SK-N-SH (cell line): ENCODE measurements around the gene FOXK1. TPM values are rescaled to one million over a fixed set of nuclear protein-coding genes. Genes with fewer than 3 reads are reported as not detected.

ENCODE experiments used
- CTCF ChIA-PET: fragments of 300-600, 350-600 bp; formaldehyde crosslinking; extraction: SDS; loops from one replicate; lab custom pipeline; 2021; lab: Yijun Ruan, JAX
- POLR2A ChIA-PET: fragments of 350-600 bp; sonication (Branson Sonifier 250); formaldehyde crosslinking; extraction: SDS; loops from one replicate; lab custom pipeline; 2020; ENCODE audit warnings: antibody characterized with exemption, inconsistent platforms; lab: Yijun Ruan, JAX
- DNase-seq: peaks from one replicate; pipeline ENCODE4 v3.0.0; 2012
- H2AFZ ChIP-seq: fragments of 200-600 bp; sonication (generic); 2 replicates; pipeline ENCODE4 v1.8.1; 2016; ENCODE audit warnings: antibody characterized with exemption, mild to moderate bottlenecking, low read depth
- H3F3A ChIP-seq: fragments of 200-600 bp; sonication (generic); replicated peaks from 2 replicates; pipeline ENCODE3; 2016; ENCODE audit warnings: antibody characterized with exemption, mild to moderate bottlenecking; ENCODE audit not compliant: insufficient read depth
- H3K27ac ChIP-seq, 2 experiments: fragments of 200-500 bp in 1 of 2; fragments of 200-600 bp in 1 of 2; sonication (Bioruptor generic) in 1 of 2; sonication (generic), shearing (Covaris generic) in 1 of 2; 2 replicates each; pipeline versions ENCODE4 v1.5.1 to v1.6.1; 2014 to 2016; ENCODE audit warnings: low read depth in 2 of 2, inconsistent platforms in 1 of 2, low read length in 1 of 2, mild to moderate bottlenecking in 1 of 2, mixed read lengths in 1 of 2
- H3K27me3 ChIP-seq: fragments of 200-600 bp; sonication (generic), shearing (Covaris generic); 2 replicates; pipeline ENCODE4 v1.6.1; 2016; ENCODE audit warnings: mixed run types; ENCODE audit not compliant: insufficient read depth
- H3K36me3 ChIP-seq, 2 experiments: fragments of 200-500 bp in 1 of 2; fragments of 200-600 bp in 1 of 2; sonication (Bioruptor generic) in 1 of 2; sonication (generic) in 1 of 2; replicated peaks in 1 of 2; 2 replicates each; pipeline versions ENCODE3 to v1.5.1; 2014 to 2016; ENCODE audit warnings: low read length in 1 of 2, mild to moderate bottlenecking in 1 of 2; ENCODE audit not compliant: insufficient read depth in 2 of 2, control insufficient read depth in 1 of 2
- H3K4me1 ChIP-seq, 2 experiments: fragments of 200-500 bp in 1 of 2; fragments of 200-600 bp in 1 of 2; sonication (Bioruptor generic) in 1 of 2; sonication (generic), shearing (Covaris generic) in 1 of 2; 2 replicates each; pipeline versions ENCODE4 v1.5.1 to v1.6.1; 2014 to 2016; ENCODE audit warnings: low read depth in 1 of 2, low read length in 1 of 2, mixed run types in 1 of 2; ENCODE audit not compliant: insufficient read depth in 2 of 2, control insufficient read depth in 1 of 2
- H3K4me2 ChIP-seq: fragments of 200-600 bp; sonication (generic), shearing (Covaris generic); 2 replicates; pipeline ENCODE4 v1.6.1; 2017; ENCODE audit warnings: mixed run types
- H3K4me3 ChIP-seq, 2 experiments: fragments of 200-500 bp in 1 of 2; fragments of 200-600 bp in 1 of 2; sonication (Bioruptor generic) in 1 of 2; sonication (generic), shearing (Covaris generic) in 1 of 2; 2 replicates each; pipeline versions ENCODE4 v1.5.1 to v1.8.1; 2014 to 2016; ENCODE audit warnings: low read depth in 2 of 2, inconsistent platforms in 1 of 2, low read length in 1 of 2, mild to moderate bottlenecking in 1 of 2, mixed read lengths in 1 of 2, moderate library complexity in 1 of 2
- H3K79me2 ChIP-seq: fragments of 200-600 bp; sonication (generic); 2 replicates; pipeline ENCODE4 v1.8.1; 2017; ENCODE audit warnings: mild to moderate bottlenecking; ENCODE audit not compliant: insufficient read depth
- H3K9ac ChIP-seq: fragments of 200-600 bp; sonication (generic); 2 replicates; pipeline ENCODE4 v1.6.1; 2017; ENCODE audit warnings: mixed run types
- H3K9me2 ChIP-seq: fragments of 200-600 bp; sonication (generic); 2 replicates; pipeline ENCODE4 v1.6.1; 2017; ENCODE audit warnings: mixed run types
- H3K9me3 ChIP-seq: fragments of 200-600 bp; sonication (generic); 2 replicates; pipeline ENCODE4 v1.6.1; 2017; ENCODE audit warnings: mixed run types, mild to moderate bottlenecking, moderate library complexity
- H4K20me1 ChIP-seq: fragments of 200-600 bp; sonication (generic); 2 replicates; pipeline ENCODE4 v1.6.1; 2017; ENCODE audit warnings: mild to moderate bottlenecking, mixed run types; ENCODE audit not compliant: insufficient read depth
- EP300 ChIP-seq, 2 experiments: IDR thresholded peaks; 2 replicates each; pipeline versions ENCODE4 v1.4.0 to v1.6.1; 2012; ENCODE audit warnings: borderline replicate concordance in 1 of 2, low read depth in 1 of 2, low read length in 1 of 2
- EZH2phosphoT487 ChIP-seq: fragments of 200-600 bp; sonication (generic); IDR thresholded peaks from 2 replicates; pipeline ENCODE4 v1.6.1; 2017; ENCODE audit warnings: low read depth, mixed run types, mild to moderate bottlenecking, antibody characterized with exemption, moderate library complexity, borderline replicate concordance
- WGBS: methylation state at CpG from one replicate; pipeline ENCODE4 v1.1.6; 2017; ENCODE audit warnings: low lambda C conversion rate; 5-methylcytosine and 5-hydroxymethylcytosine counted together
- polyA plus RNA-seq, 3 experiments: library from polyadenylated mRNA; depleted of rRNA; stranded (reverse); fragments of >200 nt; gene quantifications; 2 replicates each; pipeline ENCODE4 v1.2.3, GENCODE V29; 2012
- TF ChIP-seq, protein P1 (sequence below): IDR thresholded peaks from 2 replicates; pipeline ENCODE4 v1.4.0; 2012; ENCODE audit warnings: low read depth, borderline replicate concordance
- TF ChIP-seq, protein P2 (sequence below): IDR thresholded peaks from 2 replicates; pipeline ENCODE4; 2012
- TF ChIP-seq, protein P3 (sequence below): fragments of 200-600 bp; sonication (generic); IDR thresholded peaks from 2 replicates; pipeline ENCODE4 v1.6.1; 2017; ENCODE audit warnings: antibody characterized with exemption, mild to moderate bottlenecking, moderate library complexity
- TF ChIP-seq, protein P4 (sequence below): fragments of 150-350 bp; IDR thresholded peaks from 2 replicates; pipeline ENCODE4 v1.6.1; 2016; ENCODE audit warnings: mild to moderate bottlenecking, low read depth, low read length
- TF ChIP-seq, protein P5 (sequence below): IDR thresholded peaks from 2 replicates; pipeline ENCODE4 v1.4.0; 2012; ENCODE audit warnings: low read depth

Gene FOXK1
- polyA plus RNA-seq, 1 of the 3 experiments (the other 2 are of a cell fraction), result 4.7 TPM

DNA sequence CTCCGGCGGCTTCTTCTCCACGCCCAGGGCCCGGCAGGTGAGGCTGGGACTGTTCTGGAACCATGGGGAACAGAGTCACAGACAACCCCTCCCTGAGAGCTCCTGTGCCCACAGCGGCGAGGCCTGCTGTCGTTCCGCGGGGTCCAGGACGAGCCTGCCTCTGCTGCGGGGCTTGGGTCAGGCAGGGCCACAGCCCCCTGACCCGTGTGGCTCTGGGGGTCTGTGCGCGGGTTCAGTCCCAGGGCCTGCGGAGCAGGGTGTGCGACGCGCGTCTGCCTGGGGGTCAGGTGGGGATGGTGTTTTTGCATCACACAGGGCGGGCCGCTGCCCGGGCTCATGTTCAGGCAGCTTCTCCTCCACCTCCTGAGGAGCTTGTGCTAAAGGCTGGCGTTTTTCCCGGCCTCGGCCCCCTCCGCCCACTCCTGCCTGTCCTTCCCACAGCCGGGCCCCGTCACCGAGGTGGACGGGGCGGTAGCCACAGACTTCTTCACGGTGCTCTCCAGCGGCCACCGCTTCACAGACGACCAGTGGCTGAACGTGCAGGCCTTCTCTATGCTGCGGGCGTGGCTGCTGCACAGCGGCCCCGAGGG is 101.8 kb downstream of the FOXK1 start:
- H3F3A ChIP-seq, result no peaks in the 10 kb centered on the region
- H3K4me2 ChIP-seq, result no peak overlapping the region
- no peaks in the 10 kb centered on the region for H3K9me2 ChIP-seq
- H3K27ac ChIP-seq, result no peak overlapping the region
- H3K4me3 ChIP-seq, result no peak overlapping the region
- TF ChIP-seq, protein P1, sequence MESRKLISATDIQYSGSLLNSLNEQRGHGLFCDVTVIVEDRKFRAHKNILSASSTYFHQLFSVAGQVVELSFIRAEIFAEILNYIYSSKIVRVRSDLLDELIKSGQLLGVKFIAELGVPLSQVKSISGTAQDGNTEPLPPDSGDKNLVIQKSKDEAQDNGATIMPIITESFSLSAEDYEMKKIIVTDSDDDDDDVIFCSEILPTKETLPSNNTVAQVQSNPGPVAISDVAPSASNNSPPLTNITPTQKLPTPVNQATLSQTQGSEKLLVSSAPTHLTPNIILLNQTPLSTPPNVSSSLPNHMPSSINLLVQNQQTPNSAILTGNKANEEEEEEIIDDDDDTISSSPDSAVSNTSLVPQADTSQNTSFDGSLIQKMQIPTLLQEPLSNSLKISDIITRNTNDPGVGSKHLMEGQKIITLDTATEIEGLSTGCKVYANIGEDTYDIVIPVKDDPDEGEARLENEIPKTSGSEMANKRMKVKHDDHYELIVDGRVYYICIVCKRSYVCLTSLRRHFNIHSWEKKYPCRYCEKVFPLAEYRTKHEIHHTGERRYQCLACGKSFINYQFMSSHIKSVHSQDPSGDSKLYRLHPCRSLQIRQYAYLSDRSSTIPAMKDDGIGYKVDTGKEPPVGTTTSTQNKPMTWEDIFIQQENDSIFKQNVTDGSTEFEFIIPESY, result no peak
- H4K20me1 ChIP-seq, result peaks cover 23% of the 10 kb centered on the region; the same call in 1 of the 2 replicates
- peaks cover 22% of the 10 kb centered on the region for H3K79me2 ChIP-seq
- no peak for DNase-seq
- no peaks in the 10 kb centered on the region for H3K4me1 ChIP-seq
- H3K27me3 ChIP-seq, result no peaks in the 10 kb centered on the region
- no peaks in the 10 kb centered on the region for H3K9me3 ChIP-seq
- H3K36me3 ChIP-seq, result peaks cover 16 to 74% of the 10 kb centered on the region in 2 experiments
- CTCF ChIA-PET, result interaction anchor here (0.6 to 9.2 kb wide), 2 partner anchors 15 to 65 kb away, joined by 3 to 63 read pairs; no protein-coding TSS in a partner anchor
- no peak overlapping the region for H2AFZ ChIP-seq
- H3K9ac ChIP-seq, result no peak overlapping the region
- 94% methylated on average over 25 of the region's 40 CpGs for WGBS
- POLR2A ChIA-PET, result interaction anchor here (2.8 kb wide), 1 partner anchor 8 kb away, joined by 9 read pairs; the partner anchor contains the start of gene AP5Z1

DNA sequence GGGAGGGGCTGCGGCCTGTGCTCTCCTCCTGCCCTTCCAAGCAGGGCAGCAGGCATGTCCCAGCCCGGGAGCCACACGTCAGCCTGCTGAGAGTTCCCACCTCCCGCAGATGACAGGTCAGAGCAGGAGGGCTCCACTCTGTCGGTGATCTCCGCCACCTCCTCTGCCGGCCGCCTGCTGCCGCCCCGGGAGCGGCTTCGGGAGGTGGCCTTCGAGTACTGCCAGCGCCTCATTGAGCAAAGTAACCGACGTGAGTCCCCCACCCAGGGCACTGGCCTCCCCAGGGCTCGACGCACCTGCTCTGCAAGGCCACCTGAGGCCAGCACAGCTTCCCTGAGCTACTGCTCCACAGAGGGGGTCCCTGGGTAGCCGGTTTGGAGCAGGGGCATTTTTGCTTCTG is 102.7 kb downstream of the FOXK1 start:
- Histone ChIP-seq H4K20me1 (peaks cover 19% of the 10 kb centered on the region; the same call in 1 of the 2 replicates), H3K4me2 (no peak overlapping the region), H3K9ac (no peak overlapping the region), H3K4me3 (no peak overlapping the region), H3F3A (no peaks in the 10 kb centered on the region), H3K9me3 (no peaks in the 10 kb centered on the region), H3K36me3 (peaks cover 16 to 83% of the 10 kb centered on the region in 2 experiments), H2AFZ (no peak overlapping the region), H3K4me1 (no peaks in the 10 kb centered on the region), H3K27me3 (no peaks in the 10 kb centered on the region), H3K27ac (no peak overlapping the region), H3K9me2 (no peaks in the 10 kb centered on the region), H3K79me2 (peaks cover 13% of the 10 kb centered on the region)
- WGBS, result no CpG with 5 or more reads among the region's 19 CpGs
- ChIA-PET POLR2A (interaction anchor here (2.8 kb wide), 1 partner anchor 9 kb away, joined by 9 read pairs; the partner anchor contains the start of gene AP5Z1), CTCF (interaction anchor here (0.6 to 9.2 kb wide), 2 partner anchors 14 to 64 kb away, joined by 3 to 63 read pairs; no protein-coding TSS in a partner anchor)
- DNase-seq, result no peak
- TF ChIP-seq, protein P2, sequence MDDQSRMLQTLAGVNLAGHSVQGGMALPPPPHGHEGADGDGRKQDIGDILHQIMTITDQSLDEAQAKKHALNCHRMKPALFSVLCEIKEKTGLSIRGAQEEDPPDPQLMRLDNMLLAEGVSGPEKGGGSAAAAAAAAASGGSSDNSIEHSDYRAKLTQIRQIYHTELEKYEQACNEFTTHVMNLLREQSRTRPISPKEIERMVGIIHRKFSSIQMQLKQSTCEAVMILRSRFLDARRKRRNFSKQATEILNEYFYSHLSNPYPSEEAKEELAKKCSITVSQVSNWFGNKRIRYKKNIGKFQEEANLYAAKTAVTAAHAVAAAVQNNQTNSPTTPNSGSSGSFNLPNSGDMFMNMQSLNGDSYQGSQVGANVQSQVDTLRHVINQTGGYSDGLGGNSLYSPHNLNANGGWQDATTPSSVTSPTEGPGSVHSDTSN, result no peak
- TF ChIP-seq EP300 (IDR thresholded peaks at IDR 0.05; ENCODE audit: borderline replicate concordance in 1 of 2, low read depth in 1 of 2, low read length in 1 of 2), result no peak
- TF ChIP-seq, protein P3, sequence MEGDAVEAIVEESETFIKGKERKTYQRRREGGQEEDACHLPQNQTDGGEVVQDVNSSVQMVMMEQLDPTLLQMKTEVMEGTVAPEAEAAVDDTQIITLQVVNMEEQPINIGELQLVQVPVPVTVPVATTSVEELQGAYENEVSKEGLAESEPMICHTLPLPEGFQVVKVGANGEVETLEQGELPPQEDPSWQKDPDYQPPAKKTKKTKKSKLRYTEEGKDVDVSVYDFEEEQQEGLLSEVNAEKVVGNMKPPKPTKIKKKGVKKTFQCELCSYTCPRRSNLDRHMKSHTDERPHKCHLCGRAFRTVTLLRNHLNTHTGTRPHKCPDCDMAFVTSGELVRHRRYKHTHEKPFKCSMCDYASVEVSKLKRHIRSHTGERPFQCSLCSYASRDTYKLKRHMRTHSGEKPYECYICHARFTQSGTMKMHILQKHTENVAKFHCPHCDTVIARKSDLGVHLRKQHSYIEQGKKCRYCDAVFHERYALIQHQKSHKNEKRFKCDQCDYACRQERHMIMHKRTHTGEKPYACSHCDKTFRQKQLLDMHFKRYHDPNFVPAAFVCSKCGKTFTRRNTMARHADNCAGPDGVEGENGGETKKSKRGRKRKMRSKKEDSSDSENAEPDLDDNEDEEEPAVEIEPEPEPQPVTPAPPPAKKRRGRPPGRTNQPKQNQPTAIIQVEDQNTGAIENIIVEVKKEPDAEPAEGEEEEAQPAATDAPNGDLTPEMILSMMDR, result no peak
- TF ChIP-seq, protein P4, sequence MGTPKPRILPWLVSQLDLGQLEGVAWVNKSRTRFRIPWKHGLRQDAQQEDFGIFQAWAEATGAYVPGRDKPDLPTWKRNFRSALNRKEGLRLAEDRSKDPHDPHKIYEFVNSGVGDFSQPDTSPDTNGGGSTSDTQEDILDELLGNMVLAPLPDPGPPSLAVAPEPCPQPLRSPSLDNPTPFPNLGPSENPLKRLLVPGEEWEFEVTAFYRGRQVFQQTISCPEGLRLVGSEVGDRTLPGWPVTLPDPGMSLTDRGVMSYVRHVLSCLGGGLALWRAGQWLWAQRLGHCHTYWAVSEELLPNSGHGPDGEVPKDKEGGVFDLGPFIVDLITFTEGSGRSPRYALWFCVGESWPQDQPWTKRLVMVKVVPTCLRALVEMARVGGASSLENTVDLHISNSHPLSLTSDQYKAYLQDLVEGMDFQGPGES, result no peak
- no peak for TF ChIP-seq EZH2phosphoT487
- TF ChIP-seq, protein P5, sequence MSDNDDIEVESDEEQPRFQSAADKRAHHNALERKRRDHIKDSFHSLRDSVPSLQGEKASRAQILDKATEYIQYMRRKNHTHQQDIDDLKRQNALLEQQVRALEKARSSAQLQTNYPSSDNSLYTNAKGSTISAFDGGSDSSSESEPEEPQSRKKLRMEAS, result no peak
